Pons (tissue), 1 donor: ENCODE measurements around the gene PDS5B.
"Not testable (repeated sequence)": the region's sequence is repeated elsewhere in the genome, so short reads cannot be mapped to it uniquely, and the experiment has no call there.

Experiments used
- DNase-seq: peaks from one replicate; pipeline ENCODE4 v3.0.0-alpha.2; 2016; ENCODE audit warnings: low spot score

PDS5B gene

GRCh38 chr13:32791545-32792172, 205.4 kb downstream of the PDS5B start:
- no peak for DNase-seq

- DNase-seq, result no peak
Measured at GRCh38 chr13:32796754-32797153, 210.5 kb downstream of the PDS5B start.

- DNase-seq, result no peak
Measured at GRCh38 chr13:32802159-32802558, 215.9 kb downstream of the PDS5B start.

- DNase-seq, result no peak
Measured at GRCh38 chr13:32804673-32805230, 218.5 kb downstream of the PDS5B start.

- DNase-seq, result no peak
Measured at GRCh38 chr13:32811297-32811800, 225.1 kb downstream of the PDS5B start.

- no peak for DNase-seq
Measured at GRCh38 chr13:32821149-32821688, 235.0 kb downstream of the PDS5B start.

- no peak for DNase-seq
Measured at GRCh38 chr13:32822771-32823170, 236.5 kb downstream of the PDS5B start.

GRCh38 chr13:32823597-32823996, 237.3 kb downstream of the PDS5B start:
- DNase-seq, result no peak

GRCh38 chr13:32824061-32824460, 237.8 kb downstream of the PDS5B start:
- no peak for DNase-seq

GRCh38 chr13:32824675-32825074, 238.4 kb downstream of the PDS5B start:
- DNase-seq, result no peak

GRCh38 chr13:32825481-32825880, 239.2 kb downstream of the PDS5B start:
- DNase-seq, result no peak

GRCh38 chr13:32826372-32826771, 240.1 kb downstream of the PDS5B start:
- not testable (repeated sequence) for DNase-seq
